Right lobe of liver (tissue), 4 donors: ENCODE results near the gene CMYA5.

ENCODE experiments used
- CTCF ChIP-seq, 4 donors: fragments of 200-600 bp in 3 of 4; fragments of 450-650 bp in 1 of 4; IDR thresholded peaks; one replicate each; pipeline versions ENCODE4 v1.5.1 to v1.8.0; 2016 to 2022; ENCODE audit warnings: antibody characterized with exemption in 4 of 4, mild to moderate bottlenecking in 2 of 4
- POLR2A ChIP-seq: fragments of 450-650 bp; IDR thresholded peaks from one replicate; pipeline ENCODE4 v1.6.1; 2017; ENCODE audit warnings: antibody characterized with exemption, mild to moderate bottlenecking
- donor health status: DM: no; HTN: no; CAD: no.
- donor health status: DM: no; HTN: no; CAD: no.
- donor health status: DM: no; HTN: yes; CAD: no.

GRCh38 chr5:79685627-79686026, 4.0 kb upstream of the CMYA5 start:
- TF ChIP-seq CTCF (IDR thresholded peaks at IDR 0.05) (no peak), POLR2A (no peak)
